ENCODE measurements around the gene PCIF1. TPM values are rescaled to one million over a fixed set of nuclear protein-coding genes. Genes with fewer than 3 reads are reported as not detected.

The PCIF1 gene
- total RNA-seq, 1 experiment from 2014 or later = 26.8 TPM

- H4K20me1 ChIP-seq (ENCODE audit: control insufficient read depth, insufficient read depth, insufficient read length) = no peaks in the 10 kb centered on the region
- H2AFZ ChIP-seq (ENCODE audit: low read length) = no peak overlapping the region
- H3K9me3 ChIP-seq (ENCODE audit: control insufficient read depth, low read depth, low read length) = no peaks in the 10 kb centered on the region
- no peak overlapping the region for H4K8ac ChIP-seq (replicated peaks; ENCODE audit: insufficient read length, low read depth, low read length)
- H3K9ac ChIP-seq (ENCODE audit: extremely low read depth, insufficient read length, low read length) = no peak overlapping the region
- H2BK5ac ChIP-seq (ENCODE audit: insufficient read length, low read length) = no peak overlapping the region
- Mint-ChIP-seq H3K27ac (no peak overlapping the region), H3K4me1 (peaks cover 22 to 28% of the 10 kb centered on the region in 2 experiments), H3K27me3 (ENCODE audit: low read depth) (no peaks in the 10 kb centered on the region; the same call in 1 of the 2 replicates), H3K4me3 (no peak overlapping the region), H3K36me3 (ENCODE audit: insufficient read depth in 1 of 3, low read depth in 3 of 3) (peaks cover 27 to 64% (median 51%) of the 10 kb centered on the region in 3 experiments), H3K9me3 (no peaks in the 10 kb centered on the region)
- H2BK15ac ChIP-seq (ENCODE audit: low read depth, low read length) = no peak overlapping the region
- H3K79me1 ChIP-seq (ENCODE audit: insufficient read depth, low read depth, low read length, poor library complexity, severe bottlenecking) = no peaks in the 10 kb centered on the region
- H3K4me2 ChIP-seq (ENCODE audit: insufficient read depth, insufficient read length, low read length) = no peak overlapping the region
- no peak overlapping the region for H2BK120ac ChIP-seq (ENCODE audit: low read depth, low read length, poor library complexity, severe bottlenecking)
- H3T11ph ChIP-seq (ENCODE audit: low read length) = no peak overlapping the region
- H3K27me3 ChIP-seq (ENCODE audit: insufficient read depth, low read length) = no peaks in the 10 kb centered on the region
- H3K14ac ChIP-seq (ENCODE audit: insufficient read depth, low read length) = no peak overlapping the region
- peaks cover 4% of the 10 kb centered on the region; the same call in 1 of the 2 replicates for H3K79me2 ChIP-seq (ENCODE audit: insufficient read depth, low read length)
- TF ChIP-seq CTCF (conservative IDR thresholded peaks at IDR 0.05) = no peak
- H3K23me2 ChIP-seq (ENCODE audit: insufficient read length, low read depth, low read length, poor library complexity, severe bottlenecking) = peaks cover 4% of the 10 kb centered on the region
- no peak overlapping the region for H3K27ac ChIP-seq (ENCODE audit: insufficient read length, low read depth, low read length)
- H3K56ac ChIP-seq (ENCODE audit: insufficient read length, low read depth, low read length) = no peak overlapping the region
- no CpG with 5 or more reads among the region's 3 CpGs for WGBS (ENCODE audit: extremely low coverage, insufficient read length, low lambda C conversion rate)
- H3K4me1 ChIP-seq (ENCODE audit: insufficient read depth, low read length) = peaks cover 11% of the 10 kb centered on the region
- H3K4ac ChIP-seq (ENCODE audit: low read depth, low read length) = no peak overlapping the region
- no peak overlapping the region for H3K23ac ChIP-seq (ENCODE audit: insufficient read length, low read depth, low read length)
- H2BK12ac ChIP-seq (ENCODE audit: insufficient read length, low read depth, low read length) = no peak overlapping the region
- H4K5ac ChIP-seq (ENCODE audit: insufficient read length, low read depth, low read length) = no peak overlapping the region
- no peak overlapping the region for H4K91ac ChIP-seq (ENCODE audit: insufficient read length, low read depth, low read length)
- no peak overlapping the region for H2AK5ac ChIP-seq (ENCODE audit: insufficient read length, low read length)
- no peak overlapping the region for H2BK20ac ChIP-seq (ENCODE audit: low read depth, low read length, poor library complexity, severe bottlenecking)
- DNase-seq = no peak
- H3K18ac ChIP-seq (ENCODE audit: insufficient read length, low read depth, low read length) = no peak overlapping the region
Measured at GRCh38 chr20:45940053-45940452, 5.6 kb downstream of the PCIF1 start.
